ENCODE measurements around the gene VAV2. TPM values are rescaled to one million over a fixed set of nuclear protein-coding genes. Genes with fewer than 3 reads are reported as not detected.

VAV2 gene
- total and polyA plus RNA-seq, 2 of the 4 experiments (the other 2 are of a cell fraction), result 10.8 to 13.4 TPM

DNA sequence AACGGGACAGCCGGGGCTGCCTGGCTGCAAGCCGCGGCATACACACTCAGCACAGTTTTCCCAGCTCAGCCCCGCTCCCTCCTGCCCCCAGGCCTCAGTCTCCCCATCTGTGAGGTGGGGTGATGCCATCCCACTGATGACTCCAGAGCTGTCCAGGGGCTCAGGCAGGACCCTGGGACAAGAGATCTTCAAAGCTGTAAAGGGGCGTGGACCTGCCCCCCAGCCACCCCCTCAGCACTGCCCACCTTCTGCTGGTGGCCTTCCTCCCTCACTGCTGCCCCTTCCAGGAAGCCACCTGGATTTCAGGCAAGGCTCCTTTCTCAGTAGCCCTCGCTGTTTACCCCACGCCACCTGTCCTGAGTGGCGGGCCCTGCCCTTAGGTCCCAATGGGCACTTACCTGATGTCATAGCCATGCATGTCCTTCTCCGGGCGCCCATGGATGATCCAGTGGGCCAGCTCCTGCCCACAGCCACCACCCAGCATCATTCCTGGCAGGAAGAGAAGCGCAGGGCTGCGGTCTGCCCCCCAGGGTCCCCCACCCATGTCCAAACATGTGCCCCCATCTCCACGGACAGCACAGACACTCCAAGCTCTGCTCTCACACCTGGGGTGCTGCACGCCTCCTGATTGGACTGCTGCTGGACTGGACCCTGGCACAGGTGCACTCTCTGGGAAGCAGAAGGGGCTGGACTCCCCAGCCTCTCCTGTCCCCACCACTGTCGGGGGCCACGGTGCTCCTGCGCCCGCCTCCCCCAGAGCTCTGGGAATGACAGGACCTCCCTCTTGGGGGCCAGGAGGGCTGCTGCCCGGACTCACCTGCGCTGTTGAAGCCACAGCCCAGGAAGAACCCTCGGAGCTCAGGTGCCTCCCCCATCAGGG is 279.7 kb downstream of the VAV2 start:
- H3K14ac ChIP-seq (replicated peaks; ENCODE audit: low read depth, low read length), result peak overlapping the region; percentile 89
- H3K9ac ChIP-seq (ENCODE audit: low read depth, low read length), result no peak overlapping the region
- peaks cover 0 to 7% of the 10 kb centered on the region in 2 experiments; a peak in 2 of 4 replicates for H3K79me1 ChIP-seq (ENCODE audit: low read depth in 1 of 2, low read length in 2 of 2)
- peak overlapping the region; percentile 97 for H2AFZ ChIP-seq (replicated peaks; ENCODE audit: low read length, poor library complexity)
- H4K20me1 ChIP-seq (ENCODE audit: insufficient read depth, low read length), result no peaks in the 10 kb centered on the region
- no peaks in the 10 kb centered on the region for H3K27me3 ChIP-seq (ENCODE audit: control insufficient read depth, insufficient read depth, low read length)
- intact Hi-C loops (cut with micrococcal nuclease), result no loop called here
- no peak overlapping the region for H3K56ac ChIP-seq (ENCODE audit: extremely low read depth, insufficient read depth, low read length)
- H2BK20ac ChIP-seq (ENCODE audit: low read depth, low read length), result peak overlapping the region; percentile 11
- no peak overlapping the region for H3K4me3 ChIP-seq (ENCODE audit: insufficient read depth, low read depth, low read length)
- no peak overlapping the region for H2BK15ac ChIP-seq (ENCODE audit: low read depth, low read length)
- peak overlapping the region; percentile 99 for H2AK9ac ChIP-seq (replicated peaks; ENCODE audit: low read depth, low read length, poor library complexity)
- no peaks in the 10 kb centered on the region for H3K36me3 ChIP-seq (ENCODE audit: control insufficient read depth, insufficient read depth, low read length)
- no TSS peak for BruUV-seq (replicated peaks)
- ChIA-PET POLR2A (ENCODE audit: unreplicated experiment) (no interaction called here), CTCF (no interaction called here)
- peak overlapping the region; percentile 87; the same call in 1 of the 2 replicates for H3K27ac ChIP-seq (ENCODE audit: insufficient read depth, low read length)
- peaks cover 8% of the 10 kb centered on the region for H3K9me1 ChIP-seq (ENCODE audit: insufficient read depth, low read length)
- H3K23ac ChIP-seq (ENCODE audit: low read depth, low read length), result no peak overlapping the region
- 97% methylated on average over 3 of the region's 22 CpGs; no CpG with 5 or more reads in 1 of the 2 experiments for WGBS, 2 experiments (ENCODE audit: extremely low coverage in 2 of 2, insufficient read length in 1 of 2)
- peak overlapping the region; percentile 99 for H3K4ac ChIP-seq (ENCODE audit: low read depth, low read length)
- H3K4me2 ChIP-seq (ENCODE audit: low read depth, low read length), result no peak overlapping the region
- H2BK5ac ChIP-seq (ENCODE audit: low read depth, low read length, poor library complexity, severe bottlenecking), result peak overlapping the region; percentile 90
- no peaks in the 10 kb centered on the region for H3K9me3 ChIP-seq (ENCODE audit: control insufficient read depth, insufficient read depth, low read length)
- in situ Hi-C loops (cut with MboI; ENCODE audit: low sequenced_read_pairs), result no loop called here
- ATAC-seq (ENCODE audit: low read depth) (no peak), DNase-seq (no peak)
- peak overlapping the region; percentile 65 for H2AK5ac ChIP-seq (ENCODE audit: low read depth, low read length)
- no peak overlapping the region for H4K5ac ChIP-seq (ENCODE audit: low read depth, low read length)
- peak overlapping the region; percentile 98 for H4K91ac ChIP-seq (ENCODE audit: insufficient read depth, low read depth, low read length)
- H3K4me1 ChIP-seq (ENCODE audit: control insufficient read depth, insufficient read depth, low read length), result peaks cover 30% of the 10 kb centered on the region
- peak overlapping the region; percentile 94 to 97; a peak in 3 of 4 replicates for H4K8ac ChIP-seq (ENCODE audit: low read depth in 2 of 2, low read length in 2 of 2)
- peak overlapping the region; percentile 99 for H2BK120ac ChIP-seq (ENCODE audit: low read depth, low read length)
- TF ChIP-seq, protein P1, sequence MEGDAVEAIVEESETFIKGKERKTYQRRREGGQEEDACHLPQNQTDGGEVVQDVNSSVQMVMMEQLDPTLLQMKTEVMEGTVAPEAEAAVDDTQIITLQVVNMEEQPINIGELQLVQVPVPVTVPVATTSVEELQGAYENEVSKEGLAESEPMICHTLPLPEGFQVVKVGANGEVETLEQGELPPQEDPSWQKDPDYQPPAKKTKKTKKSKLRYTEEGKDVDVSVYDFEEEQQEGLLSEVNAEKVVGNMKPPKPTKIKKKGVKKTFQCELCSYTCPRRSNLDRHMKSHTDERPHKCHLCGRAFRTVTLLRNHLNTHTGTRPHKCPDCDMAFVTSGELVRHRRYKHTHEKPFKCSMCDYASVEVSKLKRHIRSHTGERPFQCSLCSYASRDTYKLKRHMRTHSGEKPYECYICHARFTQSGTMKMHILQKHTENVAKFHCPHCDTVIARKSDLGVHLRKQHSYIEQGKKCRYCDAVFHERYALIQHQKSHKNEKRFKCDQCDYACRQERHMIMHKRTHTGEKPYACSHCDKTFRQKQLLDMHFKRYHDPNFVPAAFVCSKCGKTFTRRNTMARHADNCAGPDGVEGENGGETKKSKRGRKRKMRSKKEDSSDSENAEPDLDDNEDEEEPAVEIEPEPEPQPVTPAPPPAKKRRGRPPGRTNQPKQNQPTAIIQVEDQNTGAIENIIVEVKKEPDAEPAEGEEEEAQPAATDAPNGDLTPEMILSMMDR (conservative IDR thresholded peaks at IDR 0.05; ENCODE audit: low read depth, low read length), result no peak
- 0 out of 2 replicates have a peak, but pooled peaks have one; percentile 24 for TF ChIP-seq MAZ (IDR thresholded peaks at IDR 0.05; ENCODE audit: borderline replicate concordance, low read depth, low read length)
- dilution Hi-C loops (cut with HindIII; ENCODE audit: low sequenced_read_pairs, unreplicated experiment), result no loop called here
- H3K18ac ChIP-seq (ENCODE audit: low read depth, low read length), result no peak overlapping the region; the same call in 1 of the 2 replicates

Other genes with a start within 250 kb of the VAV2 start
- gene BRD3OS, start 33.2 kb upstream of the VAV2 start, total RNA-seq (2012; rRNA removed), result 15.3 and 15.8 TPM in 2 replicates
- 19.3 and 20.7 TPM in 2 replicates for gene BRD3OS, start 33.2 kb upstream of the VAV2 start, polyA plus RNA-seq (2012; rRNA removed)
- gene BRD3, start 75.7 kb upstream of the VAV2 start, total RNA-seq (2012; rRNA removed), result 2.2 and 3.6 TPM in 2 replicates
- 7.1 and 7.2 TPM in 2 replicates for gene BRD3, start 75.7 kb upstream of the VAV2 start, polyA plus RNA-seq (2012; rRNA removed)
- 18.3 and 19.2 TPM in 2 replicates for gene WDR5, start 143.8 kb upstream of the VAV2 start, total RNA-seq (2012; rRNA removed)
- 25.7 and 26.6 TPM in 2 replicates for gene WDR5, start 143.8 kb upstream of the VAV2 start, polyA plus RNA-seq (2012; rRNA removed)
- under 0.01 TPM in 1 of 2 replicates, not detected in the other for gene RNU6ATAC, start 172.2 kb upstream of the VAV2 start, total RNA-seq (2012; rRNA removed)
- gene RNU6ATAC, start 172.2 kb upstream of the VAV2 start, polyA plus RNA-seq (2012; rRNA removed), result not detected in 2 replicates